K562 (cell line): ENCODE data around the gene BPIFB6. TPM values are rescaled to one million over a fixed set of nuclear protein-coding genes. Genes with fewer than 3 reads are reported as not detected.

Source experiments
- ATAC-seq: fragments of 200-7000 bp; cut with Tn5 transposase; 3 replicates; pipeline ENCODE4 v1.9.1; 2020; ENCODE audit warnings: moderate library complexity
- BruUV-seq: library from RNA; stranded (reverse); fragments of 400-500 nt; replicated peaks from 2 replicates; lab custom pipeline; 2021; lab: Mats Ljungman, UMichigan
- CTCF ChIA-PET: fragments of 300-600 bp; formaldehyde crosslinking; extraction: SDS; loops from one replicate; lab custom pipeline; 2021; ENCODE audit warnings: low intra/inter-chr PET ratio; lab: Yijun Ruan, JAX
- POLR2A ChIA-PET: fragments of 300-600, 350-650 bp; sonication (Branson Sonifier 250); formaldehyde crosslinking; extraction: SDS; loops from one replicate; lab custom pipeline; 2021; ENCODE audit warnings: antibody characterized with exemption, inconsistent platforms; lab: Yijun Ruan, JAX
- DNase-seq, 4 experiments: peaks; one replicate each; pipeline versions ENCODE4 v3.0.0 to v3.0.0-alpha.2; 2011 to 2018; ENCODE audit warnings: low spot score in 3 of 4, mixed read lengths in 3 of 4; ENCODE audit errors: extremely low read depth in 1 of 4
- FAIRE-seq: peaks from 2 replicates; lab custom pipeline; 2011; peaks lifted over from hg19 to GRCh38; lab: Jason Lieb, UNC
- H2AFZ ChIP-seq: 2 replicates; pipeline ENCODE4 v1.6.0; 2011; ENCODE audit warnings: low read depth, low read length, control low read depth, inconsistent platforms
- H3K27ac ChIP-seq: fragments of 200-600 bp; 3 replicates; pipeline ENCODE4 v1.8.0; 2011; ENCODE audit warnings: low read depth, mild to moderate bottlenecking, control low read depth, inconsistent platforms, low read length, moderate library complexity, mixed read lengths; ENCODE audit errors: extremely low read depth
- H3K27me3 ChIP-seq, 2 experiments: fragments of 300-600 bp in 1 of 2; 2 replicates in 1 of 2; 3 replicates in 1 of 2; pipeline versions ENCODE4 v1.6.0 to v1.8.0; 2011; ENCODE audit warnings: inconsistent platforms in 2 of 2, low read length in 2 of 2, mild to moderate bottlenecking in 1 of 2, mixed read lengths in 1 of 2, moderate library complexity in 1 of 2; ENCODE audit not compliant: control insufficient read depth in 2 of 2, insufficient read depth in 2 of 2
- H3K36me3 ChIP-seq: fragments of 300-600 bp; 3 replicates; pipeline ENCODE4 v1.8.0; 2011; ENCODE audit warnings: mild to moderate bottlenecking, low read length, inconsistent platforms; ENCODE audit not compliant: control insufficient read depth, insufficient read depth
- H3K4me1 ChIP-seq, 2 experiments: fragments of 200-600 bp in 1 of 2; replicated peaks in 1 of 2; 2 replicates in 1 of 2; 3 replicates in 1 of 2; pipeline versions ENCODE4 v1.5.1 to v1.8.0; 2011; ENCODE audit warnings: inconsistent platforms in 2 of 2, low read length in 2 of 2, mild to moderate bottlenecking in 1 of 2, mixed read lengths in 1 of 2, moderate library complexity in 1 of 2; ENCODE audit not compliant: control insufficient read depth in 2 of 2, insufficient read depth in 2 of 2
- H3K4me2 ChIP-seq: 2 replicates; pipeline ENCODE4 v1.6.1; 2011; ENCODE audit warnings: low read length, control low read depth, inconsistent platforms, mixed read lengths; ENCODE audit not compliant: insufficient read depth
- H3K4me3 ChIP-seq: fragments of 200-600 bp; sonication (generic), shearing (Covaris generic); 2 replicates; pipeline ENCODE4 v1.5.1; 2016; ENCODE audit warnings: control low read depth, inconsistent platforms
- H3K79me2 ChIP-seq: fragments of 200-600 bp; 3 replicates; pipeline ENCODE4 v1.8.0; 2011; ENCODE audit warnings: low read length, inconsistent platforms; ENCODE audit not compliant: control insufficient read depth, insufficient read depth
- H3K9ac ChIP-seq, 2 experiments: 2 replicates each; pipeline versions ENCODE4 v1.6.0 to v1.6.1; 2011; ENCODE audit warnings: low read depth in 2 of 2, low read length in 2 of 2, control low read depth in 1 of 2, inconsistent platforms in 1 of 2, mild to moderate bottlenecking in 1 of 2, mixed read lengths in 1 of 2; ENCODE audit not compliant: insufficient read depth in 1 of 2
- H3K9me1 ChIP-seq: one replicate; pipeline ENCODE4 v1.6.0; 2011; ENCODE audit warnings: inconsistent platforms, mild to moderate bottlenecking, low read length, moderate library complexity; ENCODE audit not compliant: control insufficient read depth, insufficient read depth
- H3K9me3 ChIP-seq: replicated peaks from 2 replicates; pipeline ENCODE4 v1.5.1; 2011; ENCODE audit warnings: low read depth, low read length, inconsistent platforms; ENCODE audit not compliant: control insufficient read depth, insufficient read depth
- H4K20me1 ChIP-seq: replicated peaks from 2 replicates; pipeline ENCODE4 v1.6.1; 2011; ENCODE audit warnings: low read length, inconsistent platforms, mixed read lengths; ENCODE audit not compliant: control insufficient read depth, insufficient read depth
- AFF4 ChIP-seq: sonication (generic); formaldehyde crosslinking; IDR thresholded peaks from 2 replicates; pipeline ENCODE4 v1.8.0; 2023; ENCODE audit warnings: mild to moderate bottlenecking, missing genetic modification reagents
- BRCA1 ChIP-seq, 2 experiments: fragments of 450-650 bp in 1 of 2; sonication (generic) in 1 of 2; formaldehyde crosslinking in 1 of 2; IDR thresholded peaks; 2 replicates each; pipeline versions ENCODE4 v1.5.0 to v1.6.1; 2017 to 2020; ENCODE audit warnings: mild to moderate bottlenecking in 1 of 2, missing genetic modification reagents in 1 of 2
- CBFB ChIP-seq: sonication (generic); formaldehyde crosslinking; IDR thresholded peaks from 2 replicates; pipeline ENCODE4 v1.4.0; 2020; ENCODE audit warnings: mild to moderate bottlenecking, missing genetic modification reagents
- CCNT2 ChIP-seq: IDR thresholded peaks from 2 replicates; pipeline ENCODE4 v1.6.1; 2011; ENCODE audit warnings: borderline replicate concordance, low read depth, mild to moderate bottlenecking, moderate library complexity, mixed read lengths, low read length; ENCODE audit not compliant: insufficient read length; ENCODE audit errors: extremely low read depth
- ETV1 ChIP-seq: fragments of 450-650 bp; conservative IDR thresholded peaks from 2 replicates; pipeline ENCODE4 v1.6.1; 2016; ENCODE audit warnings: missing genetic modification characterization, control low read depth, low read depth, missing compliant biosample characterization
- HDAC8 ChIP-seq: fragments of 450-650 bp; IDR thresholded peaks from 2 replicates; pipeline ENCODE4 v1.6.1; 2016; ENCODE audit warnings: mild to moderate bottlenecking, missing genetic modification characterization, moderate library complexity, missing compliant biosample characterization
- MEIS2 ChIP-seq: fragments of 450-650 bp; IDR thresholded peaks from 2 replicates; pipeline ENCODE4 v1.6.1; 2014; ENCODE audit warnings: mild to moderate bottlenecking; ENCODE audit not compliant: partially characterized antibody
- RAD21 ChIP-seq, 2 experiments: fragments of 250-450 bp in 1 of 2; fragments of 450-650 bp in 1 of 2; sonication (Bioruptor Pico) in 1 of 2; formaldehyde crosslinking in 1 of 2; IDR thresholded peaks in 1 of 2; conservative IDR thresholded peaks in 1 of 2; 2 replicates each; pipeline versions ENCODE4 v1.4.0 to v1.8.0; 2020 to 2022; ENCODE audit warnings: mild to moderate bottlenecking in 2 of 2, moderate library complexity in 1 of 2
- ZFPM2 ChIP-seq: fragments of 250-450 bp; sonication (Bioruptor Pico); IDR thresholded peaks from 2 replicates; pipeline ENCODE4 v1.5.1; 2022; ENCODE audit warnings: mild to moderate bottlenecking
- ZNF449 ChIP-seq: fragments of 250-450 bp; sonication (Bioruptor Pico); IDR thresholded peaks from 2 replicates; pipeline ENCODE4 v1.8.0; 2022; ENCODE audit warnings: moderate library complexity, mild to moderate bottlenecking, inconsistent platforms
- ZNF57 ChIP-seq: fragments of 450-650 bp; formaldehyde crosslinking; IDR thresholded peaks from 2 replicates; pipeline ENCODE4 v1.4.0; 2020; ENCODE audit warnings: mild to moderate bottlenecking, moderate library complexity
- ZSCAN32 ChIP-seq: fragments of 450-650 bp; formaldehyde crosslinking; IDR thresholded peaks from 2 replicates; pipeline ENCODE4 v1.4.0; 2020; ENCODE audit warnings: mild to moderate bottlenecking, moderate library complexity
- WGBS: fragments of 100-300 bp; shearing (Covaris generic); methylation state at CpG from one replicate; pipeline ENCODE4 v1.1.6; 2016; ENCODE audit warnings: low coverage, mixed read lengths; ENCODE audit not compliant: insufficient coverage; ENCODE audit errors: missing lambda C conversion rate; 5-methylcytosine and 5-hydroxymethylcytosine counted together
- in situ Hi-C: fragments of 300-500 bp; cut with MboI; formaldehyde crosslinking; loops from 4 replicates; pipeline ENCODE4 v1.15.0; 2018; ENCODE audit warnings: inconsistent platforms, mixed read lengths
- intact Hi-C: fragments of 100-400 bp; cut with micrococcal nuclease; formaldehyde crosslinking; loops from 2 replicates; pipeline ENCODE4 v1.14.2; 2022
- polyA plus RNA-seq, 8 experiments: library from polyadenylated mRNA; depleted of rRNA in 4 of 8; stranded (reverse) in 5 of 8; unstranded in 3 of 8; fragments of >200 nt; fragmentation: Nextera tagmentation in 2 of 8; fragmentation: Illumina TruSeq in 1 of 8; extraction: Ambion mirVana in 2 of 8; extraction: Trizol in 1 of 8; gene quantifications; 2 replicates each; pipeline versions ENCODE4 v1.2.1 to v1.2.3, GENCODE V29; 2011 to 2014; ENCODE audit warnings: inconsistent platforms in 1 of 8, missing spikeins in 1 of 8
- total RNA-seq, 7 experiments: library from RNA; depleted of rRNA in 6 of 7; stranded (reverse); fragments of >200 nt in 6 of 7; fragmentation: Illumina TruSeq in 2 of 7; extraction: Trizol in 2 of 7; gene quantifications; 2 replicates each; pipeline versions ENCODE4 v1.2.1 to v1.2.3, GENCODE V29; 2011 to 2021; ENCODE audit warnings: low replicate concordance in 1 of 7
- TF ChIP-seq, protein P1 (sequence below), 2 experiments: IDR thresholded peaks in 1 of 2; conservative IDR thresholded peaks in 1 of 2; 2 replicates each; pipeline ENCODE4 v1.6.1; 2016; ENCODE audit warnings: low read depth in 2 of 2, mild to moderate bottlenecking in 1 of 2, missing compliant biosample characterization in 1 of 2, missing genetic modification characterization in 1 of 2, moderate library complexity in 1 of 2

The BPIFB6 gene
- total and polyA plus RNA-seq, 9 of the 15 experiments (the other 6 are each of a cell fraction or from before 2014, with no cell fraction given): not detected

DNA sequence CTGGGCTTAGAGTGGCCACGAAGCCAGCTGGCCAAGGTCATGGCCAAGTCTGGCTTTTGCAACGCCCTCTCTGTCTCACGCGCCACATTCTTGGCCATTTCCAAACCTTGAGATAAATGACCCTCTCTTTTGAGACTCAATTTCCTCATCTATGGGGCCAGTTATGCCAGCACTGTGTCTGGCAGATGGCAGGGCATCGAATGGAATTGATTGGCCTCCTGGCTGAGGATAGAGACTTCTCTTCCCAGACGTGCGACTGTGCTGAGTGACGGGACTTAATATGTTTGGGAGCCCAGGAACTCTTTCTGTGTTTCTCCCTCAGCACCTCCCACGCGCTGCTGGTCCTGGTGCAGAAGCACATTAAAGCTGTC lies 16.3 kb upstream of the BPIFB6 start:
- no peak overlapping the region for H2AFZ ChIP-seq
- no peak overlapping the region for H3K4me2 ChIP-seq
- no peak for FAIRE-seq
- H3K27ac ChIP-seq: no peak overlapping the region
- CTCF ChIA-PET: no interaction called here
- no peaks in the 10 kb centered on the region for H3K9me3 ChIP-seq
- no peak for DNase-seq
- BruUV-seq: no TSS peak
- no peak for ATAC-seq
- intact Hi-C loops (no loop called here), in situ Hi-C loops (no loop called here)
- no peak overlapping the region for H3K9ac ChIP-seq
- H3K4me1 ChIP-seq: peaks cover 0 to 3% of the 10 kb centered on the region in 2 experiments; a peak in 1 of 5 replicates
- no peaks in the 10 kb centered on the region; the same call in 1 of the 2 replicates for H4K20me1 ChIP-seq
- H3K36me3 ChIP-seq: no peaks in the 10 kb centered on the region
- POLR2A ChIA-PET: no interaction called here
- no peak overlapping the region for H3K4me3 ChIP-seq
- 4% methylated on average over 10 of the region's 10 CpGs for WGBS
- H3K9me1 ChIP-seq: peaks cover 2% of the 10 kb centered on the region
- TF ChIP-seq RAD21 (CRISPR knock-in tag; conservative IDR thresholded peaks at IDR 0.05 in 1 of 2, IDR thresholded peaks at IDR 0.05 in 1 of 2) (no peak), ZNF57 (CRISPR knock-in tag) (no peak), BRCA1 (IDR thresholded peaks at IDR 0.05) (no peak), BRCA1 (CRISPR knock-in tag; IDR thresholded peaks at IDR 0.05) (no peak), ZSCAN32 (CRISPR knock-in tag) (no peak), ZNF449 (no peak), HDAC8 (tag) (no peak), ZFPM2 (CRISPR knock-in tag) (no peak), MEIS2 (no peak), CCNT2 (no peak), CBFB (CRISPR knock-in tag) (no peak), ETV1 (tag) (no peak), AFF4 (CRISPR knock-in tag) (no peak)
- TF ChIP-seq, protein P1, sequence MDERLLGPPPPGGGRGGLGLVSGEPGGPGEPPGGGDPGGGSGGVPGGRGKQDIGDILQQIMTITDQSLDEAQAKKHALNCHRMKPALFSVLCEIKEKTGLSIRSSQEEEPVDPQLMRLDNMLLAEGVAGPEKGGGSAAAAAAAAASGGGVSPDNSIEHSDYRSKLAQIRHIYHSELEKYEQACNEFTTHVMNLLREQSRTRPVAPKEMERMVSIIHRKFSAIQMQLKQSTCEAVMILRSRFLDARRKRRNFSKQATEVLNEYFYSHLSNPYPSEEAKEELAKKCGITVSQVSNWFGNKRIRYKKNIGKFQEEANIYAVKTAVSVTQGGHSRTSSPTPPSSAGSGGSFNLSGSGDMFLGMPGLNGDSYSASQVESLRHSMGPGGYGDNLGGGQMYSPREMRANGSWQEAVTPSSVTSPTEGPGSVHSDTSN (CRISPR knock-in tag; IDR thresholded peaks at IDR 0.05; ENCODE audit: low read depth): no peak
- TF ChIP-seq, protein P1 (tag; conservative IDR thresholded peaks at IDR 0.05; ENCODE audit: low read depth): no peak
- H3K79me2 ChIP-seq: no peaks in the 10 kb centered on the region
- peaks cover 5 to 48% of the 10 kb centered on the region in 2 experiments; a peak in 4 of 5 replicates for H3K27me3 ChIP-seq
